Nephron progenitor cell (in vitro differentiated cells): ENCODE measurements around the gene EXOSC10.

ENCODE experiments used
- DNase-seq: peaks from one replicate; pipeline ENCODE4 v3.0.0; 2021
- H3K27ac Mint-ChIP-seq: 2 replicates; pipeline ENCODE4 v1.8.0; 2021; ENCODE audit warnings: mild to moderate bottlenecking, moderate library complexity, mixed read lengths
- H3K27me3 Mint-ChIP-seq: 2 replicates; pipeline ENCODE4 v1.8.0; 2021; ENCODE audit warnings: mild to moderate bottlenecking, low read depth, mixed read lengths; ENCODE audit not compliant: poor library complexity
- H3K36me3 Mint-ChIP-seq: 2 replicates; pipeline ENCODE4 v1.8.0; 2021; ENCODE audit warnings: low read depth, mixed read lengths
- H3K4me1 Mint-ChIP-seq: 2 replicates; pipeline ENCODE4 v1.8.0; 2021; ENCODE audit warnings: mixed read lengths
- H3K4me3 Mint-ChIP-seq: 2 replicates; pipeline ENCODE4 v1.8.0; 2021; ENCODE audit warnings: mild to moderate bottlenecking, moderate library complexity, mixed read lengths
- H3K9me3 Mint-ChIP-seq: 2 replicates; pipeline ENCODE4 v1.8.0; 2021; ENCODE audit warnings: mild to moderate bottlenecking, moderate library complexity, mixed read lengths
- CTCF ChIP-seq: fragments of 200-600 bp; sonication (generic); IDR thresholded peaks from 2 replicates; pipeline ENCODE4 v1.5.0; 2021; ENCODE audit warnings: antibody characterized with exemption

Gene EXOSC10

GRCh38 chr1:11056504-11056903, 43.2 kb downstream of the EXOSC10 start:
- DNase-seq: no peak
- no peaks in the 10 kb centered on the region for H3K9me3 Mint-ChIP-seq
- TF ChIP-seq CTCF: no peak
- H3K27ac Mint-ChIP-seq: no peak overlapping the region
- no peaks in the 10 kb centered on the region for H3K27me3 Mint-ChIP-seq
- H3K36me3 Mint-ChIP-seq: peaks cover 15% of the 10 kb centered on the region
- H3K4me1 Mint-ChIP-seq: peaks cover 18% of the 10 kb centered on the region
- no peak overlapping the region for H3K4me3 Mint-ChIP-seq

- no peak for TF ChIP-seq CTCF
- no peak for DNase-seq
- peaks cover 13% of the 10 kb centered on the region for H3K4me1 Mint-ChIP-seq
- no peak overlapping the region for H3K27ac Mint-ChIP-seq
- no peaks in the 10 kb centered on the region for H3K9me3 Mint-ChIP-seq
- H3K27me3 Mint-ChIP-seq: no peaks in the 10 kb centered on the region
- no peak overlapping the region for H3K4me3 Mint-ChIP-seq
- peaks cover 15% of the 10 kb centered on the region for H3K36me3 Mint-ChIP-seq
Observed at GRCh38 chr1:11055676-11056075, 44.0 kb downstream of the EXOSC10 start.

GRCh38 chr1:11054666-11055065, 45.0 kb downstream of the EXOSC10 start:
- DNase-seq: no peak
- no peak for TF ChIP-seq CTCF
- H3K27ac Mint-ChIP-seq: no peak overlapping the region
- no peak overlapping the region for H3K4me3 Mint-ChIP-seq
- peaks cover 15% of the 10 kb centered on the region for H3K36me3 Mint-ChIP-seq
- no peaks in the 10 kb centered on the region for H3K27me3 Mint-ChIP-seq
- no peaks in the 10 kb centered on the region for H3K9me3 Mint-ChIP-seq
- H3K4me1 Mint-ChIP-seq: peaks cover 8% of the 10 kb centered on the region

GRCh38 chr1:11054181-11054580, 45.5 kb downstream of the EXOSC10 start:
- no peak overlapping the region for H3K4me3 Mint-ChIP-seq
- peaks cover 6% of the 10 kb centered on the region for H3K4me1 Mint-ChIP-seq
- DNase-seq: no peak
- no peaks in the 10 kb centered on the region for H3K27me3 Mint-ChIP-seq
- TF ChIP-seq CTCF: no peak
- no peak overlapping the region for H3K27ac Mint-ChIP-seq
- H3K9me3 Mint-ChIP-seq: no peaks in the 10 kb centered on the region
- H3K36me3 Mint-ChIP-seq: peaks cover 15% of the 10 kb centered on the region

- H3K4me3 Mint-ChIP-seq: no peak overlapping the region
- TF ChIP-seq CTCF: no peak
- H3K27ac Mint-ChIP-seq: no peak overlapping the region
- peak; percentile 83 for DNase-seq
- peaks cover 13% of the 10 kb centered on the region for H3K36me3 Mint-ChIP-seq
- no peaks in the 10 kb centered on the region for H3K27me3 Mint-ChIP-seq
- peaks cover 2% of the 10 kb centered on the region for H3K4me1 Mint-ChIP-seq
- H3K9me3 Mint-ChIP-seq: no peaks in the 10 kb centered on the region
Observed at GRCh38 chr1:11053758-11054137, 45.9 kb downstream of the EXOSC10 start.

- Mint-ChIP-seq H3K4me1 (no peaks in the 10 kb centered on the region), H3K36me3 (peaks cover 10% of the 10 kb centered on the region), H3K9me3 (no peaks in the 10 kb centered on the region), H3K27ac (no peak overlapping the region), H3K27me3 (no peaks in the 10 kb centered on the region), H3K4me3 (no peak overlapping the region)
- DNase-seq: no peak
- TF ChIP-seq CTCF: no peak
Observed at GRCh38 chr1:11052839-11053757, 46.6 kb downstream of the EXOSC10 start.
